ENCODE results near the gene ROBO1.

Gene ROBO1

GRCh38 chr3:78848392-78849288 is 919.2 kb downstream of the ROBO1 start:
- no peak for TF ChIP-seq CTCF (IDR thresholded peaks at IDR 0.05; ENCODE audit: low read depth, low read length)
- no peak overlapping the region for H3K4me3 ChIP-seq (ENCODE audit: low read depth, low read length)

DNA sequence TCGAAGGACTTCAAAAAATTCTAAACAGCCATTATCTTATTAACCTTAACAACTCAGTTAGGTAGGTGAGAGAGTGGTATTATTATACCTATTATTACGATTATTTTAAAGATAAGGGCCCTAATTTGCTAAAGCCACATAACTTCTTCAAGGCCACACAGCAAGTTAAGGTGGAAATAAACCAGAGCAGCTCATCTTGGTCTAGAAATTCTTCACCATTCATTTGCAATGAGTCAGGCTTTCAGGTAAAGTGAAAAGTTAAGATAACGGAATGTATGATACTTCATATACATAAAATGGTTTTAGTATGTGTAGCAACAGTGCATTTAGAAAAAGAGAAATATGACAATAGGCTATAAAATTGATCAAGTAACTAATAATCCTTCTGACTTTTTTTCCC is 920.2 kb downstream of the ROBO1 start:
- no peak overlapping the region for H3K4me3 ChIP-seq (ENCODE audit: low read depth, low read length)
- TF ChIP-seq CTCF (IDR thresholded peaks at IDR 0.05; ENCODE audit: low read depth, low read length) = no peak

GRCh38 chr3:78847203-78847602 is 920.6 kb downstream of the ROBO1 start:
- no peak for TF ChIP-seq CTCF (IDR thresholded peaks at IDR 0.05; ENCODE audit: low read depth, low read length)
- no peak overlapping the region for H3K4me3 ChIP-seq (ENCODE audit: low read depth, low read length)

GRCh38 chr3:78846718-78847117 is 921.1 kb downstream of the ROBO1 start:
- H3K4me3 ChIP-seq (ENCODE audit: low read depth, low read length) = no peak overlapping the region
- no peak for TF ChIP-seq CTCF (IDR thresholded peaks at IDR 0.05; ENCODE audit: low read depth, low read length)

- TF ChIP-seq CTCF (IDR thresholded peaks at IDR 0.05; ENCODE audit: low read depth, low read length) = no peak
- no peak overlapping the region for H3K4me3 ChIP-seq (ENCODE audit: low read depth, low read length)
Observed at GRCh38 chr3:78845605-78846004, 922.2 kb downstream of the ROBO1 start.

DNA sequence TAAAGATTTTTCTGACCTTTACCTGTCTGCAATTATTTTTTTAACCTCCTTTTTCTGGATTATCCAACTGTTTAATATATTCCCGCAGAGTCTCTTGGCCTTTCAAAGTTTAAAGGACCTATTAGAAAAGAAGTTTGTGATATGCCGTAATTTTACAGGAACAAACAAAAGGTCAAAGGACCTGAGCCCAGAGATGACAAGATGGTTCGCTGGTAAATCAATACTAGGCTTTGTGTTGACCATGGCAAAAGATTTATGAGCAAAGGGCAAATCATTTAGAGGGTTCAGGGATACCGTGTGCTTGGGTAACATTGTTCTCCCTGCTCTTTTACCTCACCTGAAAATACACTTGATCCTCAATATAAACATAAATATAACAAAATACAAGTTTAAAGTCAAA is 923.5 kb downstream of the ROBO1 start:
- no peak for TF ChIP-seq CTCF (IDR thresholded peaks at IDR 0.05; ENCODE audit: low read depth, low read length)
- H3K4me3 ChIP-seq (ENCODE audit: low read depth, low read length) = no peak overlapping the region

- no peak for TF ChIP-seq CTCF (IDR thresholded peaks at IDR 0.05; ENCODE audit: low read depth, low read length)
- H3K4me3 ChIP-seq (ENCODE audit: low read depth, low read length) = no peak overlapping the region
Observed at GRCh38 chr3:78839693-78840092, 928.1 kb downstream of the ROBO1 start.
